K562 (cell line): ENCODE data around the gene DNAJC11. TPM values are rescaled to one million over a fixed set of nuclear protein-coding genes. Genes with fewer than 3 reads are reported as not detected.

Experiments used
- ARID1B ChIP-seq: fragments of 450-650 bp; IDR thresholded peaks from 2 replicates; pipeline ENCODE4 v1.6.1; 2016; ENCODE audit warnings: antibody characterized with exemption, mild to moderate bottlenecking, inconsistent platforms
- CCNT2 ChIP-seq: IDR thresholded peaks from 2 replicates; pipeline ENCODE4 v1.6.1; 2011; ENCODE audit warnings: borderline replicate concordance, low read depth, mild to moderate bottlenecking, moderate library complexity, mixed read lengths, low read length; ENCODE audit not compliant: insufficient read length; ENCODE audit errors: extremely low read depth
- FOXK2 ChIP-seq, 2 experiments: fragments of 450-650 bp; IDR thresholded peaks in 1 of 2; conservative IDR thresholded peaks in 1 of 2; 2 replicates each; pipeline ENCODE4 v1.6.1; 2016; ENCODE audit warnings: low read depth in 2 of 2, mild to moderate bottlenecking in 1 of 2
- FOXP1 ChIP-seq: sonication (generic); formaldehyde crosslinking; IDR thresholded peaks from 2 replicates; pipeline ENCODE4 v1.8.0; 2022; ENCODE audit warnings: mild to moderate bottlenecking, missing genetic modification reagents
- GTF2A2 ChIP-seq: IDR thresholded peaks from 2 replicates; pipeline ENCODE4 v1.6.1; 2016; ENCODE audit warnings: mild to moderate bottlenecking, missing genetic modification characterization, missing compliant biosample characterization
- HMG20A ChIP-seq: fragments of 450-650 bp; formaldehyde crosslinking; conservative IDR thresholded peaks from 2 replicates; pipeline ENCODE4 v1.4.0; 2020; ENCODE audit warnings: mild to moderate bottlenecking, mixed read lengths
- MXI1 ChIP-seq: IDR thresholded peaks from 2 replicates; pipeline ENCODE4 v1.6.1; 2011; ENCODE audit warnings: low read depth, mild to moderate bottlenecking, improper control_type of control experiment, low read length
- PCBP2 ChIP-seq: fragments of 200-400 bp; formaldehyde crosslinking; IDR thresholded peaks from 2 replicates; pipeline ENCODE4 v1.6.1; 2018; ENCODE audit warnings: low read length, low read depth, mild to moderate bottlenecking, moderate library complexity; ENCODE audit not compliant: poor library complexity, severe bottlenecking
- POLR3G ChIP-seq: IDR thresholded peaks from 2 replicates; pipeline ENCODE4 v1.6.1; 2011; ENCODE audit not compliant: insufficient read length, insufficient replicate concordance; ENCODE audit errors: extremely low read depth
- RBM25 ChIP-seq: fragments of 200-400 bp; formaldehyde crosslinking; IDR thresholded peaks from 2 replicates; pipeline ENCODE4 v1.6.1; 2018; ENCODE audit warnings: low read length, low read depth, moderate library complexity; ENCODE audit not compliant: severe bottlenecking
- SIN3A ChIP-seq, 2 experiments: fragments of 150-350 bp in 1 of 2; IDR thresholded peaks; 2 replicates each; pipeline ENCODE4 v1.6.1; 2011 to 2016; ENCODE audit warnings: borderline replicate concordance in 2 of 2, low read depth in 2 of 2, low read length in 2 of 2, mild to moderate bottlenecking in 2 of 2, moderate library complexity in 2 of 2; ENCODE audit not compliant: control insufficient read depth in 1 of 2
- TAL1 ChIP-seq: fragments of 450-650 bp; IDR thresholded peaks from 2 replicates; pipeline ENCODE4 v1.6.1; 2016; ENCODE audit warnings: mild to moderate bottlenecking
- polyA plus RNA-seq, 8 experiments: library from polyadenylated mRNA; depleted of rRNA in 4 of 8; stranded (reverse) in 5 of 8; unstranded in 3 of 8; fragments of >200 nt; fragmentation: Nextera tagmentation in 2 of 8; fragmentation: Illumina TruSeq in 1 of 8; extraction: Ambion mirVana in 2 of 8; extraction: Trizol in 1 of 8; gene quantifications; 2 replicates each; pipeline versions ENCODE4 v1.2.1 to v1.2.3, GENCODE V29; 2011 to 2014; ENCODE audit warnings: inconsistent platforms in 1 of 8, missing spikeins in 1 of 8
- total RNA-seq, 7 experiments: library from RNA; depleted of rRNA in 6 of 7; stranded (reverse); fragments of >200 nt in 6 of 7; fragmentation: Illumina TruSeq in 2 of 7; extraction: Trizol in 2 of 7; gene quantifications; 2 replicates each; pipeline versions ENCODE4 v1.2.1 to v1.2.3, GENCODE V29; 2011 to 2021; ENCODE audit warnings: low replicate concordance in 1 of 7
- TF ChIP-seq, protein P1 (sequence below): fragments of 250-450 bp; sonication (Bioruptor Pico); IDR thresholded peaks from 2 replicates; pipeline ENCODE4 v1.5.0; 2021; ENCODE audit warnings: mild to moderate bottlenecking, borderline replicate concordance
- TF ChIP-seq, protein P2 (sequence below): sonication (generic); formaldehyde crosslinking; IDR thresholded peaks from 2 replicates; pipeline ENCODE4 v1.8.0; 2022; ENCODE audit warnings: mild to moderate bottlenecking, low read depth, missing genetic modification reagents
- TF ChIP-seq, protein P3 (sequence below), 2 experiments: fragments of 450-650 bp; formaldehyde crosslinking in 1 of 2; IDR thresholded peaks; 2 replicates each; pipeline versions ENCODE4 v1.4.0 to v1.6.1; 2014 to 2020; ENCODE audit warnings: mild to moderate bottlenecking in 2 of 2, borderline replicate concordance in 1 of 2, low read depth in 1 of 2

The DNAJC11 gene
- total and polyA plus RNA-seq, 9 of the 15 experiments (the other 6 are each of a cell fraction or from before 2014, with no cell fraction given): 14.1 to 123 (median 76.6) TPM

DNA sequence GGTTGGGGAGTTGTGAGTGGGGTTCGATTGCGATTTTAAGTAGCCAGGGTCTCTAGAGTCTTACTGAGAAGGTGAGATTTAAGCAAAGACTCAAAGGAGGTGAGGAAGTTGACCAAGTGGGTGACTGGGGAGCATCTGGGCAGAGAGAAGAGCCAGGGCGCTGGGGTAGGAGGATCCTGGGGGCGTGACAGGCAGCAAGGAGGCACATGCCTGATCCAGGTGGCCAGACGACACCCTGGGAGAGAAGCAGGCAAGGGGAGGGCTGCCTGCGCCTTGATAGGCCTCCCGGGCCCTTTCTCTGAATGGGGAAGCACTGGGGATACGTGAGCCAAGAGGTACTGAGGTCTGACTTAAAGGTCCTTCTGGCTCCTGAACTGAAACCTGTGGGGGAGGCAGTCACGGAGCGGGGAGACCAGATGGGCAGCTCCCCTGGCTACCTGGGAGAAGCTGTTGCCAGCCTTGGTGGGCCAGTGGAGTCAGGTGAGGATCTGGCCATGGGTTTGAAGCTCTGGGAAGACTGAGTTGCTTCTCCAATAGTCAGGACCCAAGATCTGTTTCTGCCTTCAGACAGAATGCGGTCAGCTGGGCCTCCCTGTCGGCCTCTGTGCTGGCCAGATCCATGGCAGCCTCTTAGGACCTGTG lies 116.4 kb downstream of the DNAJC11 start (continued):
- TF ChIP-seq, protein P1, sequence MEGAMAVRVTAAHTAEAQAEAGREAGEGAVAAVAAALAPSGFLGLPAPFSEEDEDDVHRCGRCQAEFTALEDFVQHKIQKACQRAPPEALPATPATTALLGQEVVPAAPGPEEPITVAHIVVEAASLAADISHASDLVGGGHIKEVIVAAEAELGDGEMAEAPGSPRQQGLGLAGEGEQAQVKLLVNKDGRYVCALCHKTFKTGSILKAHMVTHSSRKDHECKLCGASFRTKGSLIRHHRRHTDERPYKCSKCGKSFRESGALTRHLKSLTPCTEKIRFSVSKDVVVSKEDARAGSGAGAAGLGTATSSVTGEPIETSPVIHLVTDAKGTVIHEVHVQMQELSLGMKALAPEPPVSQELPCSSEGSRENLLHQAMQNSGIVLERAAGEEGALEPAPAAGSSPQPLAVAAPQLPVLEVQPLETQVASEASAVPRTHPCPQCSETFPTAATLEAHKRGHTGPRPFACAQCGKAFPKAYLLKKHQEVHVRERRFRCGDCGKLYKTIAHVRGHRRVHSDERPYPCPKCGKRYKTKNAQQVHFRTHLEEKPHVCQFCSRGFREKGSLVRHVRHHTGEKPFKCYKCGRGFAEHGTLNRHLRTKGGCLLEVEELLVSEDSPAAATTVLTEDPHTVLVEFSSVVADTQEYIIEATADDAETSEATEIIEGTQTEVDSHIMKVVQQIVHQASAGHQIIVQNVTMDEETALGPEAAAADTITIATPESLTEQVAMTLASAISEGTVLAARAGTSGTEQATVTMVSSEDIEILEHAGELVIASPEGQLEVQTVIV: no peak
- 0 out of 2 replicates have a peak, but pooled peaks have one; percentile 1 for TF ChIP-seq ARID1B
- TF ChIP-seq, protein P2, sequence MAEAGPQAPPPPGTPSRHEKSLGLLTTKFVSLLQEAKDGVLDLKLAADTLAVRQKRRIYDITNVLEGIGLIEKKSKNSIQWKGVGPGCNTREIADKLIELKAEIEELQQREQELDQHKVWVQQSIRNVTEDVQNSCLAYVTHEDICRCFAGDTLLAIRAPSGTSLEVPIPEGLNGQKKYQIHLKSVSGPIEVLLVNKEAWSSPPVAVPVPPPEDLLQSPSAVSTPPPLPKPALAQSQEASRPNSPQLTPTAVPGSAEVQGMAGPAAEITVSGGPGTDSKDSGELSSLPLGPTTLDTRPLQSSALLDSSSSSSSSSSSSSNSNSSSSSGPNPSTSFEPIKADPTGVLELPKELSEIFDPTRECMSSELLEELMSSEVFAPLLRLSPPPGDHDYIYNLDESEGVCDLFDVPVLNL (CRISPR knock-in tag): no peak
- TF ChIP-seq RBM25: no peak
- TF ChIP-seq GTF2A2 (tag): no peak
- no peak for TF ChIP-seq CCNT2
- TF ChIP-seq TAL1: no peak
- no peak for TF ChIP-seq PCBP2
- TF ChIP-seq HMG20A (CRISPR knock-in tag): no peak
- no peak; the same call in 1 of the 2 replicates for TF ChIP-seq MXI1
- TF ChIP-seq, protein P3, sequence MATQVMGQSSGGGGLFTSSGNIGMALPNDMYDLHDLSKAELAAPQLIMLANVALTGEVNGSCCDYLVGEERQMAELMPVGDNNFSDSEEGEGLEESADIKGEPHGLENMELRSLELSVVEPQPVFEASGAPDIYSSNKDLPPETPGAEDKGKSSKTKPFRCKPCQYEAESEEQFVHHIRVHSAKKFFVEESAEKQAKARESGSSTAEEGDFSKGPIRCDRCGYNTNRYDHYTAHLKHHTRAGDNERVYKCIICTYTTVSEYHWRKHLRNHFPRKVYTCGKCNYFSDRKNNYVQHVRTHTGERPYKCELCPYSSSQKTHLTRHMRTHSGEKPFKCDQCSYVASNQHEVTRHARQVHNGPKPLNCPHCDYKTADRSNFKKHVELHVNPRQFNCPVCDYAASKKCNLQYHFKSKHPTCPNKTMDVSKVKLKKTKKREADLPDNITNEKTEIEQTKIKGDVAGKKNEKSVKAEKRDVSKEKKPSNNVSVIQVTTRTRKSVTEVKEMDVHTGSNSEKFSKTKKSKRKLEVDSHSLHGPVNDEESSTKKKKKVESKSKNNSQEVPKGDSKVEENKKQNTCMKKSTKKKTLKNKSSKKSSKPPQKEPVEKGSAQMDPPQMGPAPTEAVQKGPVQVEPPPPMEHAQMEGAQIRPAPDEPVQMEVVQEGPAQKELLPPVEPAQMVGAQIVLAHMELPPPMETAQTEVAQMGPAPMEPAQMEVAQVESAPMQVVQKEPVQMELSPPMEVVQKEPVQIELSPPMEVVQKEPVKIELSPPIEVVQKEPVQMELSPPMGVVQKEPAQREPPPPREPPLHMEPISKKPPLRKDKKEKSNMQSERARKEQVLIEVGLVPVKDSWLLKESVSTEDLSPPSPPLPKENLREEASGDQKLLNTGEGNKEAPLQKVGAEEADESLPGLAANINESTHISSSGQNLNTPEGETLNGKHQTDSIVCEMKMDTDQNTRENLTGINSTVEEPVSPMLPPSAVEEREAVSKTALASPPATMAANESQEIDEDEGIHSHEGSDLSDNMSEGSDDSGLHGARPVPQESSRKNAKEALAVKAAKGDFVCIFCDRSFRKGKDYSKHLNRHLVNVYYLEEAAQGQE (IDR thresholded peaks at IDR 0.05; ENCODE audit: borderline replicate concordance): no peak
- TF ChIP-seq, protein P3 (CRISPR knock-in tag; IDR thresholded peaks at IDR 0.05; ENCODE audit: low read depth): no peak
- no peak for TF ChIP-seq POLR3G
- peak in 1 of 2 experiments; percentile 51; a peak in 1 of 4 replicates for TF ChIP-seq SIN3A (IDR thresholded peaks at IDR 0.05; ENCODE audit: borderline replicate concordance in 2 of 2, control insufficient read depth in 1 of 2, low read depth in 2 of 2, low read length in 2 of 2)
- no peak for TF ChIP-seq FOXK2 (conservative IDR thresholded peaks at IDR 0.05 in 1 of 2, IDR thresholded peaks at IDR 0.05 in 1 of 2; ENCODE audit: low read depth in 2 of 2)
- no peak for TF ChIP-seq FOXP1 (CRISPR knock-in tag)
